ENCODE measurements around the gene PPM1D. TPM values are rescaled to one million over a fixed set of nuclear protein-coding genes. Genes with fewer than 3 reads are reported as not detected.

The PPM1D gene
- total and polyA plus RNA-seq, 2 experiments from 2014 or later = 18.3 to 18.6 TPM

GRCh38 chr17:60573236-60574051, 26.5 kb upstream of the PPM1D start:
- Histone ChIP-seq H3K4me1 (ENCODE audit: insufficient read depth) (no peaks in the 10 kb centered on the region), H3K9me2 (replicated peaks; ENCODE audit: insufficient read depth) (no peaks in the 10 kb centered on the region), H2AFZ (no peak overlapping the region), H3K4me3 (no peak overlapping the region), H3K27me3 (no peaks in the 10 kb centered on the region), H4K20me1 (ENCODE audit: insufficient read depth, poor library complexity, severe bottlenecking) (no peaks in the 10 kb centered on the region), H3K4me2 (no peak overlapping the region), H3K9me3 (ENCODE audit: low read depth) (no peaks in the 10 kb centered on the region), H3K36me3 (replicated peaks; ENCODE audit: insufficient read depth, low read depth) (no peaks in the 10 kb centered on the region), H3K79me2 (no peaks in the 10 kb centered on the region), H3K27ac (peak overlapping the region; percentile 71)
- TF ChIP-seq EZH2 (IDR thresholded peaks at IDR 0.05; ENCODE audit: borderline replicate concordance) (no peak), EZH2phosphoT487 (IDR thresholded peaks at IDR 0.05; ENCODE audit: low read depth, severe bottlenecking, unreplicated experiment) (no peak)
- TF ChIP-seq, protein P1, sequence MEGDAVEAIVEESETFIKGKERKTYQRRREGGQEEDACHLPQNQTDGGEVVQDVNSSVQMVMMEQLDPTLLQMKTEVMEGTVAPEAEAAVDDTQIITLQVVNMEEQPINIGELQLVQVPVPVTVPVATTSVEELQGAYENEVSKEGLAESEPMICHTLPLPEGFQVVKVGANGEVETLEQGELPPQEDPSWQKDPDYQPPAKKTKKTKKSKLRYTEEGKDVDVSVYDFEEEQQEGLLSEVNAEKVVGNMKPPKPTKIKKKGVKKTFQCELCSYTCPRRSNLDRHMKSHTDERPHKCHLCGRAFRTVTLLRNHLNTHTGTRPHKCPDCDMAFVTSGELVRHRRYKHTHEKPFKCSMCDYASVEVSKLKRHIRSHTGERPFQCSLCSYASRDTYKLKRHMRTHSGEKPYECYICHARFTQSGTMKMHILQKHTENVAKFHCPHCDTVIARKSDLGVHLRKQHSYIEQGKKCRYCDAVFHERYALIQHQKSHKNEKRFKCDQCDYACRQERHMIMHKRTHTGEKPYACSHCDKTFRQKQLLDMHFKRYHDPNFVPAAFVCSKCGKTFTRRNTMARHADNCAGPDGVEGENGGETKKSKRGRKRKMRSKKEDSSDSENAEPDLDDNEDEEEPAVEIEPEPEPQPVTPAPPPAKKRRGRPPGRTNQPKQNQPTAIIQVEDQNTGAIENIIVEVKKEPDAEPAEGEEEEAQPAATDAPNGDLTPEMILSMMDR (IDR thresholded peaks at IDR 0.05; ENCODE audit: poor library complexity) = no peak
- peak; percentile 29 for DNase-seq (ENCODE audit: low spot score)
- 50% methylated on average over 2 of the region's 2 CpGs for WGBS (ENCODE audit: low lambda C conversion rate, missing lambda C conversion rate)

DNA sequence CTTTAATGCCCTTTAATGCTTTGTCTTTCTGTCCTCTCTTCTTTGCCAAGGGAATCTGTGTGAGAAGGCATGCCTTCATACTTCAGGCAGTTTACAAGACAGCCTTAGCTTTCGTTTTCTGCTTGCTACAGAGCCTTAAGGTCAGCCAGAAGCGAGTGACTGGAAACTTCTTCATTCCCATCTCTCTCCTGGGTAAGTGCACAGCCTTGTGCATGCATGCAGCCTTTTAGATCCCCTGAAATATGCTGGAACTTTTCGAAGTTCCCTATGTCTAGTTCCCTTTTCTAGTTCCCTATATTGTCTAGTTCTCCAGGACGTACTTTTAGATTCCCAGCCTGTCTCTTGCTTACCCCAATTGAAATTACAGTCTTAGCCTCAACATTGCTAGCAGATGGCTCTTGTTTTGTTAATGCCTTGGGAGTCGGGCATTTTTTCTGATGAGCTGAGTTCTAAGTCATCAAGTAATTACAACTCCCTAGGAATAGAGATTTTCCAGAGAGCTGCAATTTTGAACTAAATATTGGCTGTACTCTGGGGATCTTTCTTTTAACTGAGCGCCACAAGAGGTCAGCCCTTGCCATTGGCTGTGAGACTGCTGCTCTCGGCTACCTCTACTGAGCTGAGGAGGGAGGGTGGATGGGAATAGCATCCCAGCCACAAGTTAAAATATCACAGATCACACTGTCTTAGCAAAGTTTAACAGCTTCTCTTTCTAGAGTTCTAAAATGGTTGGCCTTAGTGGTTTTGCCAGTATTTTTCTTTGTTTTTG, 22.7 kb upstream of the PPM1D start:
- Histone ChIP-seq H3K79me2 (no peaks in the 10 kb centered on the region), H3K4me2 (peak overlapping the region; percentile 65), H3K4me1 (ENCODE audit: insufficient read depth) (no peaks in the 10 kb centered on the region), H3K4me3 (no peak overlapping the region), H3K36me3 (replicated peaks; ENCODE audit: insufficient read depth, low read depth) (no peaks in the 10 kb centered on the region), H3K27ac (peak overlapping the region; percentile 58), H3K9me3 (ENCODE audit: low read depth) (no peaks in the 10 kb centered on the region), H2AFZ (peak overlapping the region; percentile 50), H3K9me2 (replicated peaks; ENCODE audit: insufficient read depth) (no peaks in the 10 kb centered on the region), H4K20me1 (ENCODE audit: insufficient read depth, poor library complexity, severe bottlenecking) (no peaks in the 10 kb centered on the region), H3K27me3 (no peaks in the 10 kb centered on the region)
- DNase-seq (ENCODE audit: low spot score) = peak; percentile 46
- 47% methylated on average over 7 of the region's 7 CpGs for WGBS (ENCODE audit: low lambda C conversion rate, missing lambda C conversion rate)
- no peak for TF ChIP-seq EZH2phosphoT487 (IDR thresholded peaks at IDR 0.05; ENCODE audit: low read depth, severe bottlenecking, unreplicated experiment)
- TF ChIP-seq, protein P1 (IDR thresholded peaks at IDR 0.05; ENCODE audit: poor library complexity) = peak; percentile 10

- no peak overlapping the region for H3K4me2 ChIP-seq
- no peaks in the 10 kb centered on the region for H4K20me1 ChIP-seq (ENCODE audit: insufficient read depth, poor library complexity, severe bottlenecking)
- DNase-seq (ENCODE audit: low spot score) = peak; percentile 35
- no peak for TF ChIP-seq EZH2 (IDR thresholded peaks at IDR 0.05; ENCODE audit: borderline replicate concordance)
- TF ChIP-seq, protein P1 (IDR thresholded peaks at IDR 0.05; ENCODE audit: poor library complexity) = no peak
- no peak for TF ChIP-seq EZH2phosphoT487 (IDR thresholded peaks at IDR 0.05; ENCODE audit: low read depth, severe bottlenecking, unreplicated experiment)
- H3K27ac ChIP-seq = peak overlapping the region; percentile 60
- no peaks in the 10 kb centered on the region for H3K9me2 ChIP-seq (replicated peaks; ENCODE audit: insufficient read depth)
- no peaks in the 10 kb centered on the region for H3K36me3 ChIP-seq (replicated peaks; ENCODE audit: insufficient read depth, low read depth)
- no peaks in the 10 kb centered on the region for H3K79me2 ChIP-seq
- H3K4me1 ChIP-seq (ENCODE audit: insufficient read depth) = no peaks in the 10 kb centered on the region
- H3K4me3 ChIP-seq = no peak overlapping the region
- no peaks in the 10 kb centered on the region for H3K9me3 ChIP-seq (ENCODE audit: low read depth)
- WGBS (ENCODE audit: low lambda C conversion rate, missing lambda C conversion rate) = 71% methylated on average over 2 of the region's 2 CpGs
- H3K27me3 ChIP-seq = no peaks in the 10 kb centered on the region
- no peak overlapping the region for H2AFZ ChIP-seq
These were observed 20.9 kb upstream of the PPM1D start for GRCh38 chr17:60579090-60579489.
